HG03460 (cell line): ENCODE data around the gene NTSR1.

Experiments
- ATAC-seq: cut with Tn5 transposase; IDR thresholded peaks from one replicate; pipeline ENCODE4 v1.9.1; 2021; ENCODE audit not compliant: unreplicated experiment

The NTSR1 gene

DNA sequence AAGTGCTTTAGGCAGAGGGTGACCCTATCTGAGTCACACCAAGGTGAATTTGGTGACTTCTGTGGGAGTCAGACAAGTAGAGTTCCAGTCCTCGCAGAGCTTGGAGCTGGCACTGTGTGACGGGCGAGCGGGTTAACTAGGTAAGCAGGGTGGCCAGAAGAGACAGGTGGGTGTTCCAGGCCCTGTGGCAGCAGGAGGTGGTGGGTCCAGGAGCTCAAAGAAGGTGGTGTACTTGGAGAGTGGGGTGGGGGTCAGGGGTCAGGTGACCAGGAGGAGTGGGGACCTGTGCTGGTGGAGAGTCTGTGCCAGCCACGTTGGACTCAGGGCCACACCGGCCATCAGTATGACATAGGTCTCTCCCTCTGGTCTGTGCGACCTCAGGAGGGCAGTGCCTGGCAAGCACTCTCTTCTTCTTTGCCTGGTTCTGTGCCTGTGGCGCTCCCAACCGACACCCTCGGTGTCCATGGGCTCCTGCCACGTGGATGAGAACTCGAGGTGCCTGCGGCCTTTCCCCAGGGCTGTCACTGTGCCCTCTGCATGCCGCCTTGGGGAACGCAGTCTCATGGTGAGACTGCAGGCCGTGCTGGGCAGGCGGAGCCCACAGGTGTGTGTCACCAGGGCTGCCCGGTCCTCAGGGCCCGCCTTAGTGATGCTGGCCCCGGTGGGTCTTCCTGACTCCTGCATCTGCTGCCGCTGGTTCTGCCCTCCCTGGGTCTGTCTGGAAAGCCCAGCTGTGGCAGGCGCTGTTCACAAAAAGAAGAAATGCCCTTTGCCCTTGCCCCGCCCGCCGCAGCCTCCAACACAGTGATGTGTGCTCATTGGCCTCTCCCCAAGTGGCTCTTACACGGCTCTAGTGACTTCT, 89.3 kb downstream of the NTSR1 start:
- ATAC-seq: no peak

DNA sequence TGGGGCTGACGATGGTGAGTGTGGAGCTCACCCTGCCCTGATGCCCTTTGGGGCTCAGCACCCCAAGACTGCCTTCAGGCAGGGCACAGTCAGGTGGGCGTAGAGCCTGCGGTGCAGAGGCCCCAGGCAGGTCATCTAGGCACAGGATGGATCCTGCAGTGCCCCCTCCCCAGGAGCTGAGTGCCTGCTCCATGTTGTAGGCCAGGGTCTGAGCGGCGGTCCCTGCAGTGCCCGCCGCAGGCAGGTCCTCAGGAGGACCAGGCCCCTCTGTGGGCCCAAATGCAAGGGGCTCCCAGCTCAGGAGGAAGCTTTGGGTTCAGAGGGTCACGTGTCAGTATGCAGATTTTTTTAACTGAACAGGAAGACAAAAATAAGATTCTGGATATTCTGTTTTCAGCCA, 90.4 kb downstream of the NTSR1 start:
- ATAC-seq: no peak

DNA sequence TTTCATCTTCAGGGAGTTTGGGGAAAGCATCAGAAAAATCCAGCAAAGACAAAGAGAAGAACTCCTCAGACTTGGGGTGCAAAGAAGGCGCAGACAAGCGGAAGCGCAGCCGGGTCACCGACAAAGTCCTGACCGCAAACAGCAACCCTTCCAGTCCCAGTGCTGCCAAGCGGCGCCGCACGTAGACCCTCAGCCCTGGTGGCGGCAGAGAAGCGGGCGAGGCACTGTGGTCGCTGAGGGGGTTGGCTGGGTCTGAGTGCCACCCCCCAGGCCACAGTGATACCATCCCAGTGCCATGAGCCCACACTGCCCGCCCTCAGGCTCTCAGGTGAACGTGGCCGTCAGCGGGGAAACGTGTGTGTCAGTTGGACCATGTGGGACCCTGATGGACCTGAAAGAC, 90.8 kb downstream of the NTSR1 start:
- no peak for ATAC-seq

DNA sequence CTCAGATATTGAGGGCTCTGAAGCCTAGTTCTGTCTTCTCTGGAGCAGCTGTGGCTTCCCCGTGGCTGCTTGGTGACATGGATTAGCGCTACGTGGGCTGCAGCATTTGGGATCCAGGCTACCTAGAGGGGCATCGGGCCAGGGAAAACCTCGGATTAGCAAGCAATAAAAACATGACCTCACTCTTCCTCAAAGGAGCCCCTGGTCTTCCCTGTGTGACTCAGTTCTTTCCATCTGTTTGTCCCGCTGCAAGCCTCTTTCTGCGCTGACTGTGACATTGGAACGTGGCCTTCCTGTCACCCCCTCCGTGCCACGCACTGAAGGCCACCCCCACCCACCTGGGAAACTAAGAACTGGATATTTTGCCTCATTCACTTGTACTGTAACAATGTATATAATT, 91.2 kb downstream of the NTSR1 start:
- no peak for ATAC-seq

DNA sequence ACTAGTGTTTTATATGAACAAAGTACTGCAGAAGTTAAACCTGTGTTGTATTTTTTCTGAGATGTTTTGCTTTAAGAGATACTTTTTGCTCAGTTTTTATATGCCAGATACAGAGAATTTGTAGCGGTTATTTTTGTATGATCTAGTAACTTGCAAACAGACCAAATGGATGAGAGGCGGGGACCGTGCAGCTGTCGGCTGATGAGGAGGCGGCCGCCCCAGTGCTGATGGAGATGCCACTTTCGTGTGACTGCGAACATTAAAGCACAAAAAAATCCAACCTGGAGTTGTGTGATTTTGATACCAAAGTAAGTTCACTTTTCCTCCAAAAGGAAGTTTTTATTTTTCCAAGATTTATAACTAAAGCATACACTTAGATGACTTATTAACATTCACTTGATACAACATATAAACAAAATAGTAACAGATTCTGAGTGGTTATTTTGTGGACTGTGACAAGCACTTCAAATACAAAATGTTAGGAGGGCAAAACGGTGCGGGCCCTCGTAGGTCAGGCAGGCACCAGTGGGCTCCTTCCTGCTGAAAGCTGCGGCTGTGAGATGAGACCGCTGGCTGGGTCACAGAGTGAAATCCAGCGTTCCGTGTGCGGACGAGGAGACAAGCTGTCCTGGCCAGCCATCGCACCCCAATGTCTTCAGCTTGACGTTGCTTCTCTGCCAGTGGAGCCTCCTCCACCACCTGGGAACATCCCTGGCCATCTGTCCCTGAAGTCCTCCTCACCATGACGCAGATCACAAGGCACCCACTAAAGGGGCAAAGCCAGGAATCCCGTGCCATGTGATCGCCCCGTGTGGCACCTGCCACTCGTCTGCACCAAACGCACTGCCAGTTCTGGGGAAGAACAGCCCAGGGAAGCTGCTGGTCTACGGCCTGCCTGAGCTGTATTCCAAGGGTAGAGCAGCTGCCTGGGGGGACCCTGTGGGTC, 92.0 kb downstream of the NTSR1 start:
- no peak for ATAC-seq

DNA sequence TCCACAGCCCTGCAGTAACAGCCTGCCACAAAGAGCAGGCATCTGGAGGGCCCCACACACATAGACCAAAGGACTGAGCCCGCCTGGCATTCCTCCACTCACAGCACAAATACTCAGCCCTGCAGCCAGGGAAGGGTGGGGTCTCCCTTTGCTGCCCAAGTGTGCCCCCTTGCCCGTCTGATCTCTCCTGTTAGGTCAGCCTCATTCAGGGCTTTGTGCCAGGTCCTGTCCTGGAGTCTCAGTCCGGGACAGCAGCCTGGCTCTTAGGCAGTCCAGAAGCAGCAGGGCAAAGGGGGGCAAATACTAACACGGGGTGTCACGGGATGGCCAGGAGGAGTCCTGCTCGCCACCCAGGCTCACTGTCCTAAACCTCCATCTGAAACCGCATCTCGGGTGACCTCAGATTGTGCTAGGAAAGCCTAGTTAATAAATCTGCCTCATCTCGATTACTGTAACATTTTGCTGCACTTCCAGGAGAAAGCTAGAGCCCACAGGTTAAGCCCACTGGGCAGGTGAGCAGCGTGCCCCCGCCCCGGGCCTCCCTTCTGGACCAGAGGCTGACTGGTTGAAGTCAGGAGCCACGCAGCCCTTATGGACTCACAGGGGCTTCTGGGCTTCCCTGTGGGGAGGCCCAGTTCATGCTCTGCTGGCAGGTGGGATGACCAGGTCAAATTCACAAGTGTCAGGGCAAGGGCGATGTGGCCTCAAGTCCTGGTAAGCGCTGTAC, 92.8 kb downstream of the NTSR1 start:
- ATAC-seq: no peak

DNA sequence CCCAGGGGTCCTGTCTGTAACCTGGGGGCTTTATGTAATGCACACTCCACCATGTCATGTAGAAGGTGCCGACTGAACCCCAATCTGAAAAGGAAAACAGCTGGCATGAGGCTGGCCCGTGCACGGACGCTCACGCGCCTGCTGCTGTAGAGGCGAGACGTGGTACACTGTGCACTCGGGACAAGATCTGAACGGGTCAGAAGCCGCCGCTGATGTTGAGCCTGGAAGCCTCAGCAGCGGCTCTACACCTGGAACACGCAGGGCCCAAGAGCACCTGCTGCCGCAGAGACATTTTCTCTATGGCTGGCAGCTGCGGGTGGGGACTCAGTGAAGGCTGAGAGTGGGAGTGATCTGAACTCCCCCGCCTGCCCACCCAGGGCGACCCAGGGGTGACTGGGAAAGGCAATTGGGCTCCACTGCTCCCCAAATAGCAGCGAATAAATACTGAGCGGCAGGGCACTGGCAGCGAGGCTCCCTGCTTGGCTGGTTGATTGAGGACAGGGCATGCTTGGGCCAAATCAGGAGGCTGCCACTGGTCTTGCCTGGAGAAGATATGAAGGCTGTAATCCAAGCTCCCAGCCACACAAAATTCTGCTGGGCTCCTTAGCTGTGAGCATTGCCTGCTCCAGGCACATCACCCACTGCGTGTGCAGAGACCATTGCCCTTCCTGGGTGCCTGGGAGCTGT, 93.5 kb downstream of the NTSR1 start:
- ATAC-seq: no peak

DNA sequence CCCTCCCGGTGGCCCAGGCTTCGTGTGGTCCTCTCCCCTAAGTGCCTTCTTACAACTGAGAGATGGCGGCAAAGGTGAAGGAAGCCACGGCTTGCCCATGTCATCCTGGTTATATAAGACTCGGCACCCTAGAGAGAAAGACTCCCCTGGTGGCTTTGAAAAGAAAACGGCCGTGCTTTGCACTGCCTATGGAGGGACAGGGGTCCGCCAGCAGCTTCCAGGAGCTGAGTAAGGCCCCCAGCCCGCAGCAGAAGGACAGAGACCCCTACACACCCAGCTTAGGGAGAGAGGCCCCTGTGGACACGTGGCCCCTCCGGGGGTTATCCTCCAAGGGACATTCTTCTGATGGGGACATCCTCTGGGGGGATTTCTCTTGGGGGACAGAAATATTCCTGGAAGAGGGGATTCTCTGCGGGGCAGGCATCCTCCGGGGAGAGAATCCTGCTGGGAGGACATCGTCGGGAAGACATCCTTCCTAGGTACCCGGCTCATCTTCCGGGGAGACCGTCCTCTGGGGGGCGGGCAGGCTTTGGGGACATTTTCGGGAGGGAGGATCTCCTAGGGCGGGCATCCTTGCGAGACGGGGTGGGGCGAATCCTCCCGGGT, 95.5 kb downstream of the NTSR1 start:
- no peak for ATAC-seq

DNA sequence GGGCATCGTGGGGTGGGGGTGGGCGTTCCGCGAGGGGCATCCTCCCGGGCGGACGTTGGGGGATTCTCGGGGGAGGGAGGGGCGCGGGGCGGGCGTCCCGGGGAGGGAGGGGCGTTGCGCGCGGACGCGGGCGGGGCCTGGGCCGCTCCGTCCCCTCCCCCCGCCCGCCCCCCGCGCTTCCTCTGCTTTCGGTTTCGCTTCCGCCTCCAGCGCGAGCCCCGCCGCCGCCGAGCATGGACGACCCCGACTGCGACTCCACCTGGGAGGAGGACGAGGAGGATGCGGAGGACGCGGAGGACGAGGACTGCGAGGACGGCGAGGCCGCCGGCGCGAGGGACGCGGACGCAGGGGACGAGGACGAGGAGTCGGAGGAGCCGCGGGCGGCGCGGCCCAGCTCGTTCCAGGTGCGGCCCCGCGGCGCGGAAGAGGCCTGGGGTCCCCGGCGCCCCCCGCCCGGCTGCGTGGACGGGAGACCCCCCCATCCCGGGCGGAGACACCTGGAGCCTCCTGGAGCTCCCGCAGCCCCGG, 96.1 kb downstream of the NTSR1 start, which contains the start of gene OGFR:
Gene OGFR, plus strand, starts transcription at position 209 of the 528 bp plus-strand sequence. Its CDS starts 25 bp downstream, at position 234.
- ATAC-seq: no peak

DNA sequence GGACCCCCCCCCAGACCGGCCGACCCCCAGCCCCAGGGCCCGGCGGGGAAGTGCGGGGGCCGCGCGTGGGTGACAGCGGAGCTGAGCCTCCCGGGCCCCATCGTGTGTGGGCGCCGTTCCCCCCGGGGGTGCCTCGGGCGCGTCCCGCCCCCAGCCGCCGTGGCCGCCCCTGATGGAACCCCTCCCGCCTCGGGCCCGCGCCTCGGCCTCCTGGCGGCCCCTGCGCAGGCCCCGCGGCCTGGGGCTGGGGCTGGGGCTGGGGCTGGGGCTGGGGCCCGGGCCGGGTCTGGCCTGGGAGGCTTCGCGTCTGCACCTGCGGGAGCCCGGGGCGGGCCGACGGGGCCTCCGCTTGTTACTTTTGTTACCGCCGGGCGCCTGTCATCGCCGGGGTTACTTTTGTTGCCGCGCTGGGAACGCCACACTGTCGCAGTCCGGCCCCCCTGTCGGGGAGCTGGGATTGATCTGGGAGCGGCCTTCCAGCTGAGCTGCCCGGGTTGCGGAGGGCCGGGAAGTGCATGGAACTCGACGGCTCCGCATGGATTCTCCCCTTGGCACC, 96.6 kb downstream of the NTSR1 start:
- ATAC-seq: no peak

DNA sequence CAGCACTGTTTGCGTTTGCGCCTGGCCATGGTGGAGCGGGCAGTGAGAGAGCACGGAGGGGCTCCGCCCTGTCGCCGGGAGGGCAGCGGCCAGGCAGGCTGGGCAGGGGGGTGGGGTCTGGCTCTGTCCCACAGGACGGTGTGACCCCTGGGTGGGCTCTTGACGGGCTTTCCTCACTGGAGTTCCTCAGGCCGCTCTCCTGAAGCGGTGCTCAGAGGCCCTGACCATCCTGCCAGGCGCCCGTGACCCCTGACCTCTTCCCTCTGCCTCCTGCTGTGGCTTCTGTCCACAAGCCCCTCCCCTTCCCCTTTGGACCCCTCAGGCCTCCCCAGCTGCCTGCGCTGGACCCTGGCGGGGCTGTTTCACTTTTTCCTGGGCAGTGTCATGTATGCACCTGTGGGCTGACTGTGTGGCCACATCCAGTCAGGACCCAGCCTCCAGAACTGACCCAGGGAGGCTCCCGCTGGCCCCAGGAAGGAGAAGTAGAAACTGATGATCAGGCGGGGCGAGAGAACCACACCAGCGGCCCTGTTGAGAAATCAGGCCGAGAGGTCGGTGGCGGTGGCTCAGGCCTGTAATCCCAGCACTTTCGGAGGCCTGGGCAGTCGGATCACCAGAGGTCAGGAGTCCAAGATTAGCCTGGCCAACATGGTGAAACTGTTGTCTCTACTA, 97.2 kb downstream of the NTSR1 start:
- ATAC-seq: no peak

DNA sequence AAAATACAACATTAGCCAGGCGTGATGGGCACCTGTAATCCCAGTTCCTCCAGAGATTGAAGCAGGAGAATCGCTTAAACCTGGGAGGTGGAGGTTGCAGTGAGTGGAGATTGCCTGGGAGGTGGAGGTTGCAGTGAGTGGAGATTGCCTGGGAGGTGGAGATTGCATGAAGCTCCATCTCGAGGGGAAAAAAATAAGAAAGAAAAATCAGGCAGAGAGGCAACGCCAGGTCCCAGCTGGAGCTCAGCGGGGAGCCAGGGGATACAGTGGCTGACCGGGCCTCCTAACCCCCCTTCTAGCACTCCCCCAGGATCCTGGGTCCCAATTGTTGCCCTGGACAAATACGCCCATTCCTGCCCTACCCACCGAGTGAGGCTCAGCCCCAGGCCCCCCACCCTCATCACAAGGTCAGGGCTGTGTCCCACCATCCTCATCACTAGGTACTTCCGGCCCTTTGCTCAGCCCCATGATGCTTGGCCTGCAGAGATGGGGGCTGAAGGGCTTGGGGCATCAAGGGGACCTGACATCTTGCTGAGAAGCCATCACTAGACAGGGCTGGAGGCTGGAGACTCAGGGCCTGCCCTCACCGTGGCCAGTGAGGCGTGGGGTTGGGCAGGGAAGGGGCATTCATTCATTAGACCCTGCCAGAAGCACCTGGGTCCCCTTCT, 97.9 kb downstream of the NTSR1 start:
- no peak for ATAC-seq

DNA sequence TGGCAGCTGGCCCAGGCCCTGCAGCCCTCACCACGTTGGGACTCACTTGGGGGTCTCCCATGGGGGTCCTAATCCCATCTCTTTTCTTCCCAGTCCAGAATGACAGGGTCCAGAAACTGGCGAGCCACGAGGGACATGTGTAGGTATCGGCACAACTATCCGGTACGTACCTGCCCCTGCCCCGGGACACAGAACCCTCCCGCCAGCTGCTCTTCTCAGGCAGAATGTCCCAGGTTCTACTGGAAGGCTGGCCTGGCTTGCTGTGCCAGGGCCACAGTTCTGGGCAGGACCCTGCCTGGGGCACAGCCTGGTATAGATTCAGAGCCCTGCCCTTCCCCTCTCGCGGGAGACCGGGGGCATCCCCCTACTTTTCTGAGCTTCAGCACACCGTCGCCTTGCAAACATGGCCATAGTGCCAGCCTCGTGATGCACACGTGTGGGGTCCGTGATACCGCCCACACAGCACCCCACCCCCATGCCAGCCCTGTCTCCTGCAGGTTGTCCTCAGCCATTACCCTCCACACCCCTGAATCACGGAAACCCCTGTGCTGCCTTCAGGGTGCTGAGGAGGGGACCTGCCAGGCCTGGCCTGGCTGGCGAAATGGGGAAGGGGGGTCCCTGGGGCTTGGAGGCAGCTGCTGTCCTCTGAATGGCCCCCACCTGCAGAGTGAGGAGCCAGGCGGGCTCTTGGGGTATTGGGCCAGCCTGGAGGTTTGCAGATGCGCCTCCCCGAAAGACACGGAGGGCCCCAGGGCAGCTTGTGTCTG, 99.0 kb downstream of the NTSR1 start:
- ATAC-seq: no peak

DNA sequence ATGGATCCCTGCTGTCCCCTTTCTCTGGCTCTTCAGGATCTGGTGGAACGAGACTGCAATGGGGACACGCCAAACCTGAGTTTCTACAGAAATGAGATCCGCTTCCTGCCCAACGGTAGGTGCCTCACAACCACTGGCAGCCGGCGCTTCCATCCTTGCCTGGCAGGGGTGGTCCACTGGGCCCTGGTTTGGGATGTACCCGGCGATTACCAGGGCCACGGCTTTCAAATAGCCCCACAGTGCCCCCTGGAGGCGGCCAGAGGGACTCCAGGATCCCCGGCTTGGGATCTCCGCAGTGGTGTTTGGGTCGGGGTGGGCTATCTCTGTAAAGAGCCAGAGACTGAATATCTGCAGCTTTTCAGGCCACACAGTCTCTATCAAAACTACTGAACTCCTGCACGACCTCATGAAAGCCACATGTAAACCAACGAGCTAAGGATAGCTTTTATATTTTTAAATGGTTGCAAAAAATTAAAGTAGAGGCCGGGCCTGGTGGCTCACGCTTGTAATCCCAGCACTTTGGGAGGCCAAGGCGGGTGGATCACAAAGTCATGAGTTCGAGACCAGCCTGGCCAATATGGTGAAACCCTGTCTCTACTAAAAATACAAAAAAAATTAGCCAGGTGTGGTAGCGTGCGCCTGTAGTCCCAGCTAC, 99.7 kb downstream of the NTSR1 start:
- no peak for ATAC-seq

DNA sequence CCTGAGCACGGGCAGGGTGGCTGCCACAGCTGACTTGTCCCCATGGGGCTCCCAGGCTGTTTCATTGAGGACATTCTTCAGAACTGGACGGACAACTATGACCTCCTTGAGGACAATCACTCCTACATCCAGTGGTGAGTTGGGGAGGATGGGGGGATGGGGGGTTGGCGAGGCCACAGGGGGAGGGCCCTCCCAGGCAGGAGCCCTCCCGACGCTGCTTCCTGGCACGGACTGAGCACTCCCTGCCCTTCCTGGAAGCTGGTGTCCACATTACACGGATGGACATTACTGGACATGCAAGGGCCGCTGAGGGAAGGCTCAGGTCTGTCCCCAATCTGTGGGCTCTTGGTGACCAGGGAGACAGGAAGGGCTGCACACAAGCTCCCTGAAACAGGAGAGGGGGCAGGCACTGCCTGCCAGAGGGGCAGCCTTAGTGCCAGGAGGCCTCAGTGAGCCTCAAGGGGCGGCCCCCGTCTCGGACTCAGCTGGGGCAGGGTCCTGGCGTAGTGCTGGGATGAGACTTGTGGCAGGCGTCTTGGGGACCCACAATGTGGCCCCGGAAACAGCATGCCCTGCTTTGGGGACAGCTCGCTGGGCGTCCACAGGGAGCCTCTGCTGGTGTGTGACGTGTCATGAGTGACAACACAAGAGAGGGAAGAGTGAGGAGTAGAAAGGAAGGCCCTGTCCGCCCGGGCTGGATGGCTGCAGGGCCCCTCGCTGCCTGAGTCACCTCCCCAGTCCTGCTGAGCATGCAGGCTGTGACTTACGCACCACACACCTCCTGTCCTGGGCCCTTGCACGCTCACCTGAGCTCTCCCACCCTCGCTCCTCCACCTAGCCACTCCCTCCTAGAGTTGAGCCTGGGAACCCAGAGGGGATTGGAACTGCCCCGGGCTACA, 101.1 kb downstream of the NTSR1 start:
- no peak for ATAC-seq

DNA sequence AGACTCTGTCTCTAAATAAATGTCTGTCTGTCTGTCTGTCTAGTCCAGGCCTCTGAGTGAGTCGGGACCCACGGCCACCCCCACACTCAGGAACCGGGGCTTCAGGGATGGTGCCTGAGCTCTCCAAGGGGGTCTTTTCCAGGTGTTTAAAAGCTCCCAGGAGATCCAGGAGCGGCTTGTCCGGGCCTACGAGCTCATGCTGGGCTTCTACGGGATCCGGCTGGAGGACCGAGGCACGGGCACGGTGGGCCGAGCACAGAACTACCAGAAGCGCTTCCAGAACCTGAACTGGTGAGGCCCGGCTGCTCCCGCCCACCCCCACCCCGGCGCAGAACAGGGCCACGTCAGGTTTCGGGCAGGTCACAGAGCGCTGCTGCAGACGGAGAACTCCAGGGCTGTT, 102.7 kb downstream of the NTSR1 start:
- no peak for ATAC-seq
